K562 (cell line): ENCODE results near the gene PSMA7. TPM values are rescaled to one million over a fixed set of nuclear protein-coding genes. Genes with fewer than 3 reads are reported as not detected.

Source experiments
- BRD9 ChIP-seq: fragments of 450-650 bp; IDR thresholded peaks from 2 replicates; pipeline ENCODE4 v1.6.1; 2018; ENCODE audit warnings: low read depth; ENCODE audit not compliant: partially characterized antibody
- CCNT2 ChIP-seq: IDR thresholded peaks from 2 replicates; pipeline ENCODE4 v1.6.1; 2011; ENCODE audit warnings: borderline replicate concordance, low read depth, mild to moderate bottlenecking, moderate library complexity, mixed read lengths, low read length; ENCODE audit not compliant: insufficient read length; ENCODE audit errors: extremely low read depth
- FOSL1 ChIP-seq: fragments of 200-800 bp; sonication (Bioruptor generic); conservative IDR thresholded peaks from 2 replicates; pipeline ENCODE4 v1.6.1; 2016; ENCODE audit warnings: missing genetic modification characterization, missing compliant biosample characterization
- GATA2 ChIP-seq: sonication (generic); formaldehyde crosslinking; IDR thresholded peaks from 2 replicates; pipeline ENCODE4 v1.4.0; 2020; ENCODE audit warnings: mild to moderate bottlenecking, missing genetic modification reagents
- HLTF ChIP-seq: fragments of 450-650 bp; IDR thresholded peaks from 2 replicates; pipeline ENCODE4 v1.6.1; 2016
- ILK ChIP-seq: fragments of 450-650 bp; IDR thresholded peaks from 2 replicates; pipeline ENCODE4 v1.6.1; 2016; ENCODE audit warnings: missing genetic modification characterization, low read depth, mild to moderate bottlenecking, missing compliant biosample characterization, moderate library complexity, borderline replicate concordance
- NFYB ChIP-seq: IDR thresholded peaks from 2 replicates; pipeline ENCODE4 v1.6.1; 2011; ENCODE audit warnings: mild to moderate bottlenecking, moderate library complexity; ENCODE audit not compliant: insufficient read length; ENCODE audit errors: extremely low read depth
- PHB ChIP-seq: fragments of 250-450 bp; sonication (Bioruptor Pico); IDR thresholded peaks from 2 replicates; pipeline ENCODE4 v1.5.0; 2021
- RAD51 ChIP-seq: fragments of 450-650 bp; IDR thresholded peaks from 2 replicates; pipeline ENCODE4 v1.7.1; 2016; ENCODE audit warnings: low read depth, mild to moderate bottlenecking, borderline replicate concordance
- RFX1 ChIP-seq: fragments of 450-650 bp; IDR thresholded peaks from 2 replicates; pipeline ENCODE4 v1.6.1; 2016; ENCODE audit warnings: mild to moderate bottlenecking, moderate library complexity
- RHOXF2B ChIP-seq: fragments of 250-450 bp; sonication (Bioruptor Pico); conservative IDR thresholded peaks from 2 replicates; pipeline ENCODE4 v1.5.1; 2021
- SRSF9 ChIP-seq: fragments of 200-400 bp; formaldehyde crosslinking; IDR thresholded peaks from 2 replicates; pipeline ENCODE4 v1.6.1; 2017; ENCODE audit warnings: low read depth, low read length, borderline replicate concordance
- STAT5A ChIP-seq: IDR thresholded peaks from 2 replicates; pipeline ENCODE4 v1.6.1; 2012; ENCODE audit warnings: low read length, inconsistent platforms, borderline replicate concordance
- TAL1 ChIP-seq: fragments of 450-650 bp; IDR thresholded peaks from 2 replicates; pipeline ENCODE4 v1.6.1; 2016; ENCODE audit warnings: mild to moderate bottlenecking
- polyA plus RNA-seq, 8 experiments: library from polyadenylated mRNA; depleted of rRNA in 4 of 8; stranded (reverse) in 5 of 8; unstranded in 3 of 8; fragments of >200 nt; fragmentation: Nextera tagmentation in 2 of 8; fragmentation: Illumina TruSeq in 1 of 8; extraction: Ambion mirVana in 2 of 8; extraction: Trizol in 1 of 8; gene quantifications; 2 replicates each; pipeline versions ENCODE4 v1.2.1 to v1.2.3, GENCODE V29; 2011 to 2014; ENCODE audit warnings: inconsistent platforms in 1 of 8, missing spikeins in 1 of 8
- total RNA-seq, 7 experiments: library from RNA; depleted of rRNA in 6 of 7; stranded (reverse); fragments of >200 nt in 6 of 7; fragmentation: Illumina TruSeq in 2 of 7; extraction: Trizol in 2 of 7; gene quantifications; 2 replicates each; pipeline versions ENCODE4 v1.2.1 to v1.2.3, GENCODE V29; 2011 to 2021; ENCODE audit warnings: low replicate concordance in 1 of 7
- TF ChIP-seq, protein P1 (sequence below): fragments of 250-450 bp; sonication (Bioruptor Pico); IDR thresholded peaks from 2 replicates; pipeline ENCODE4 v1.4.0; 2020; ENCODE audit warnings: borderline replicate concordance
- TF ChIP-seq, protein P2 (sequence below): fragments of 450-650 bp; IDR thresholded peaks from 2 replicates; pipeline ENCODE4 v1.6.1; 2016
- TF ChIP-seq, protein P3 (sequence below): sonication (generic); formaldehyde crosslinking; IDR thresholded peaks from 2 replicates; pipeline ENCODE4 v1.8.0; 2023; ENCODE audit warnings: mild to moderate bottlenecking, missing genetic modification reagents
- TF ChIP-seq, protein P4 (sequence below): fragments of 450-650 bp; IDR thresholded peaks from 2 replicates; pipeline ENCODE4 v1.6.1; 2018; ENCODE audit not compliant: partially characterized antibody

PSMA7 gene
- total and polyA plus RNA-seq, 9 of the 15 experiments (the other 6 are each of a cell fraction or from before 2014, with no cell fraction given), result 257 to 510 (median 393) TPM

DNA sequence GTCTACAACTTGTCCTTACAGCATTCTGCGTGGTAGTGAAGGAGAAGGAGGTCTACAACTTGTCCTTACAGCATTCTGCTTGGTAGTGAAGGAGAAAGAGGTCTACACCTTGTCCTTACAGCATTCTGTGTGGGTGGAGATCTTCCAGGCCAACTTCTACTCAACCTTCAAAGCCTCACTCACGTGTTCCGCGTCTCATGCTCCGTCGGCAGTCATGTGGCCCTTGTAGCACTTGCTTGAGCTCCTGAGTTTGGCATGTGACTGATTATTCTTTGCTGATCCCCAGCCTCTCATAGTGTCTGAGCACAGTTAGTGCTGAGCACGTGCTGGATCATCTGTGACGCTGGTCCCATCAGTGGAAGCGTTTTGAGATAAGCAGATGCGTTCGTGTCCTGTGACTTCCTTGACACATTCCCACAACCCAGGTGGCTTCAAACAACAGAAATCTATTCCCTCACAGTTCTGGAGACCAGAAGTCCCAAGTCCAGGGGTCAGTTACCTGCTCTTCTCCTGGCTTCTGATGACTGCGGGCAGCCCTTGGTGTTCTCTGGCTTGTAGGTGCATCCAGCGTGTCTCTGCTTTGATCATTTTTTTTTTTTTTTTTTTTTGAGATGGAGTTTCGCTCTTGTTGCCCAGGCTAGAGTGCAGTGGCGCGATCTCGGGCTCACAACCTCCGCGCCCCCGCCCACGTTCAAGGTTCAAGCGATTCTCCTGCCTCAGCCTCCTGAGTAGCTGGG lies 3.0 kb upstream of the PSMA7 start (continued):
- TF ChIP-seq, protein P1, sequence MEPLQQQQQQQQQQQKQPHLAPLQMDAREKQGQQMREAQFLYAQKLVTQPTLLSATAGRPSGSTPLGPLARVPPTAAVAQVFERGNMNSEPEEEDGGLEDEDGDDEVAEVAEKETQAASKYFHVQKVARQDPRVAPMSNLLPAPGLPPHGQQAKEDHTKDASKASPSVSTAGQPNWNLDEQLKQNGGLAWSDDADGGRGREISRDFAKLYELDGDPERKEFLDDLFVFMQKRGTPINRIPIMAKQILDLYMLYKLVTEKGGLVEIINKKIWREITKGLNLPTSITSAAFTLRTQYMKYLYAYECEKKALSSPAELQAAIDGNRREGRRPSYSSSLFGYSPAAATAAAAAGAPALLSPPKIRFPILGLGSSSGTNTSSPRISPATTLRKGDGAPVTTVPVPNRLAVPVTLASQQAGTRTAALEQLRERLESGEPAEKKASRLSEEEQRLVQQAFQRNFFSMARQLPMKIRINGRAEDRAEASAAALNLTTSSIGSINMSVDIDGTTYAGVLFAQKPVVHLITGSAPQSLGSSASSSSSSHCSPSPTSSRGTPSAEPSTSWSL (CRISPR knock-in tag), result no peak
- no peak for TF ChIP-seq HLTF
- TF ChIP-seq SRSF9, result no peak
- TF ChIP-seq, protein P2, sequence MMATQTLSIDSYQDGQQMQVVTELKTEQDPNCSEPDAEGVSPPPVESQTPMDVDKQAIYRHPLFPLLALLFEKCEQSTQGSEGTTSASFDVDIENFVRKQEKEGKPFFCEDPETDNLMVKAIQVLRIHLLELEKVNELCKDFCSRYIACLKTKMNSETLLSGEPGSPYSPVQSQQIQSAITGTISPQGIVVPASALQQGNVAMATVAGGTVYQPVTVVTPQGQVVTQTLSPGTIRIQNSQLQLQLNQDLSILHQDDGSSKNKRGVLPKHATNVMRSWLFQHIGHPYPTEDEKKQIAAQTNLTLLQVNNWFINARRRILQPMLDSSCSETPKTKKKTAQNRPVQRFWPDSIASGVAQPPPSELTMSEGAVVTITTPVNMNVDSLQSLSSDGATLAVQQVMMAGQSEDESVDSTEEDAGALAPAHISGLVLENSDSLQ, result peak; percentile 56; the same call in 1 of the 2 replicates
- peak; percentile 51 for TF ChIP-seq TAL1
- peak; percentile 51; the same call in 1 of the 2 replicates for TF ChIP-seq GATA2 (CRISPR knock-in tag)
- no peak for TF ChIP-seq BRD9
- TF ChIP-seq FOSL1 (tag), result peak; percentile 57
- TF ChIP-seq PHB (CRISPR knock-in tag), result no peak
- TF ChIP-seq RAD51, result peak; percentile 95
- no peak for TF ChIP-seq RFX1
- no peak for TF ChIP-seq NFYB
- no peak for TF ChIP-seq ILK (tag)
- TF ChIP-seq, protein P3, sequence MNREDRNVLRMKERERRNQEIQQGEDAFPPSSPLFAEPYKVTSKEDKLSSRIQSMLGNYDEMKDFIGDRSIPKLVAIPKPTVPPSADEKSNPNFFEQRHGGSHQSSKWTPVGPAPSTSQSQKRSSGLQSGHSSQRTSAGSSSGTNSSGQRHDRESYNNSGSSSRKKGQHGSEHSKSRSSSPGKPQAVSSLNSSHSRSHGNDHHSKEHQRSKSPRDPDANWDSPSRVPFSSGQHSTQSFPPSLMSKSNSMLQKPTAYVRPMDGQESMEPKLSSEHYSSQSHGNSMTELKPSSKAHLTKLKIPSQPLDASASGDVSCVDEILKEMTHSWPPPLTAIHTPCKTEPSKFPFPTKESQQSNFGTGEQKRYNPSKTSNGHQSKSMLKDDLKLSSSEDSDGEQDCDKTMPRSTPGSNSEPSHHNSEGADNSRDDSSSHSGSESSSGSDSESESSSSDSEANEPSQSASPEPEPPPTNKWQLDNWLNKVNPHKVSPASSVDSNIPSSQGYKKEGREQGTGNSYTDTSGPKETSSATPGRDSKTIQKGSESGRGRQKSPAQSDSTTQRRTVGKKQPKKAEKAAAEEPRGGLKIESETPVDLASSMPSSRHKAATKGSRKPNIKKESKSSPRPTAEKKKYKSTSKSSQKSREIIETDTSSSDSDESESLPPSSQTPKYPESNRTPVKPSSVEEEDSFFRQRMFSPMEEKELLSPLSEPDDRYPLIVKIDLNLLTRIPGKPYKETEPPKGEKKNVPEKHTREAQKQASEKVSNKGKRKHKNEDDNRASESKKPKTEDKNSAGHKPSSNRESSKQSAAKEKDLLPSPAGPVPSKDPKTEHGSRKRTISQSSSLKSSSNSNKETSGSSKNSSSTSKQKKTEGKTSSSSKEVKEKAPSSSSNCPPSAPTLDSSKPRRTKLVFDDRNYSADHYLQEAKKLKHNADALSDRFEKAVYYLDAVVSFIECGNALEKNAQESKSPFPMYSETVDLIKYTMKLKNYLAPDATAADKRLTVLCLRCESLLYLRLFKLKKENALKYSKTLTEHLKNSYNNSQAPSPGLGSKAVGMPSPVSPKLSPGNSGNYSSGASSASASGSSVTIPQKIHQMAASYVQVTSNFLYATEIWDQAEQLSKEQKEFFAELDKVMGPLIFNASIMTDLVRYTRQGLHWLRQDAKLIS (CRISPR knock-in tag), result peak; percentile 81; the same call in 1 of the 2 replicates
- no peak for TF ChIP-seq RHOXF2B (CRISPR knock-in tag)
- TF ChIP-seq STAT5A, result no peak
- TF ChIP-seq, protein P4, sequence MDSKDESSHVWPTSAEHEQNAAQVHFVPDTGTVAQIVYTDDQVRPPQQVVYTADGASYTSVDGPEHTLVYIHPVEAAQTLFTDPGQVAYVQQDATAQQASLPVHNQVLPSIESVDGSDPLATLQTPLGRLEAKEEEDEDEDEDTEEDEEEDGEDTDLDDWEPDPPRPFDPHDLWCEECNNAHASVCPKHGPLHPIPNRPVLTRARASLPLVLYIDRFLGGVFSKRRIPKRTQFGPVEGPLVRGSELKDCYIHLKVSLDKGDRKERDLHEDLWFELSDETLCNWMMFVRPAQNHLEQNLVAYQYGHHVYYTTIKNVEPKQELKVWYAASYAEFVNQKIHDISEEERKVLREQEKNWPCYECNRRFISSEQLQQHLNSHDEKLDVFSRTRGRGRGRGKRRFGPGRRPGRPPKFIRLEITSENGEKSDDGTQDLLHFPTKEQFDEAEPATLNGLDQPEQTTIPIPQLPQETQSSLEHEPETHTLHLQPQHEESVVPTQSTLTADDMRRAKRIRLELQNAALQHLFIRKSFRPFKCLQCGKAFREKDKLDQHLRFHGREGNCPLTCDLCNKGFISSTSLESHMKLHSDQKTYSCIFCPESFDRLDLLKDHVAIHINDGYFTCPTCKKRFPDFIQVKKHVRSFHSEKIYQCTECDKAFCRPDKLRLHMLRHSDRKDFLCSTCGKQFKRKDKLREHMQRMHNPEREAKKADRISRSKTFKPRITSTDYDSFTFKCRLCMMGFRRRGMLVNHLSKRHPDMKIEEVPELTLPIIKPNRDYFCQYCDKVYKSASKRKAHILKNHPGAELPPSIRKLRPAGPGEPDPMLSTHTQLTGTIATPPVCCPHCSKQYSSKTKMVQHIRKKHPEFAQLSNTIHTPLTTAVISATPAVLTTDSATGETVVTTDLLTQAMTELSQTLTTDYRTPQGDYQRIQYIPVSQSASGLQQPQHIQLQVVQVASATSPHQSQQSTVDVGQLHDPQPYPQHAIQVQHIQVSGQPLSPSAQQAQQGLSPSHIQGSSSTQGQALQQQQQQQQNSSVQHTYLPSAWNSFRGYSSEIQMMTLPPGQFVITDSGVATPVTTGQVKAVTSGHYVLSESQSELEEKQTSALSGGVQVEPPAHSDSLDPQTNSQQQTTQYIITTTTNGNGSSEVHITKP, result no peak
- no peak for TF ChIP-seq CCNT2
